ENCODE results near the gene SERAC1. TPM values are rescaled to one million over a fixed set of nuclear protein-coding genes. Genes with fewer than 3 reads are reported as not detected.
"Not testable (repeated sequence)": the region's sequence is repeated elsewhere in the genome, so short reads cannot be mapped to it uniquely, and the experiment has no call there.

The SERAC1 gene
- 33.7 and 35.1 TPM in 2 replicates for total RNA-seq

DNA sequence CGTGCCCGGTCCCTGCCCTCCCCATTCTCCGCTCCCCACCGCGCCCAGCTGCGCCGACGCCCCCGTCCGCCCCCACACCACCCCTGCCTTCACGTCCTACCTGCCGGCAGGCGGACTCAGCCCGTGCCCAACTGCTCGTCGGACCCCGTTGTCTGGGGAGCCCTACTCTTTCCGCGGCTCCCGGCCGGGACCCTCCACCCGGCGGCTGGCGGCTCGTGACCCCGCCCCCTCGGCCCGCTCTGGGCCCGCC, at the start of gene SERAC1:
SERAC1 (minus strand) TSS at position 223 of the 250 bp plus-strand sequence. CDS start 9,899 bp downstream, outside the sequence.
- Histone ChIP-seq H3K4me3 (ENCODE audit: insufficient read depth, low read length) (peak within 1 kb of the TSS; percentile 84), H3K9me3 (ENCODE audit: low read depth, low read length) (no peaks in the 10 kb centered on the region), H3K4me1 (ENCODE audit: insufficient read depth, low read length) (peaks cover 35% of the 10 kb centered on the region), H3K79me2 (ENCODE audit: insufficient read depth, low read length) (peaks cover 60% of the 10 kb centered on the region), H3K36me3 (ENCODE audit: insufficient read depth, low read length) (peaks cover 11% of the 10 kb centered on the region), H4K20me1 (ENCODE audit: insufficient read depth, low read length) (peaks cover 3% of the 10 kb centered on the region), H3K27ac (ENCODE audit: low read depth, low read length) (peak within 1 kb of the TSS; percentile 89), H3K4me2 (ENCODE audit: insufficient read depth, low read length) (peak within 1 kb of the TSS; percentile 84), H3K27me3 (ENCODE audit: insufficient read depth, low read length) (no peaks in the 10 kb centered on the region), H2AFZ (ENCODE audit: low read length) (peak within 1 kb of the TSS; percentile 89)
- DNase-seq (ENCODE audit: insufficient read length, low spot score, missing footprints), result no peak
- TF ChIP-seq CTCF (IDR thresholded peaks at IDR 0.05; ENCODE audit: extremely low read depth, low read depth, low read length), result no peak

GRCh38 chr6:158213925-158214674, 46.0 kb upstream of the SERAC1 start:
- TF ChIP-seq CTCF (IDR thresholded peaks at IDR 0.05; ENCODE audit: extremely low read depth, low read depth, low read length), result peak; percentile 83
- Histone ChIP-seq H3K79me2 (ENCODE audit: insufficient read depth, low read length) (no peaks in the 10 kb centered on the region), H3K27me3 (ENCODE audit: insufficient read depth, low read length) (no peaks in the 10 kb centered on the region), H3K4me2 (ENCODE audit: insufficient read depth, low read length) (no peak overlapping the region), H3K4me3 (ENCODE audit: insufficient read depth, low read length) (no peak overlapping the region), H4K20me1 (ENCODE audit: insufficient read depth, low read length) (no peaks in the 10 kb centered on the region), H2AFZ (ENCODE audit: low read length) (no peak overlapping the region), H3K4me1 (ENCODE audit: insufficient read depth, low read length) (peaks cover 9% of the 10 kb centered on the region), H3K36me3 (ENCODE audit: insufficient read depth, low read length) (no peaks in the 10 kb centered on the region), H3K9me3 (ENCODE audit: low read depth, low read length) (no peaks in the 10 kb centered on the region), H3K27ac (ENCODE audit: low read depth, low read length) (no peak overlapping the region)
- peak; percentile 91 for DNase-seq (ENCODE audit: insufficient read length, low spot score, missing footprints)

- H2AFZ ChIP-seq (ENCODE audit: low read length), result no peak overlapping the region
- peak overlapping the region; percentile 78 for H3K27ac ChIP-seq (ENCODE audit: low read depth, low read length)
- no peak for TF ChIP-seq CTCF (IDR thresholded peaks at IDR 0.05; ENCODE audit: extremely low read depth, low read depth, low read length)
- H3K36me3 ChIP-seq (ENCODE audit: insufficient read depth, low read length), result no peaks in the 10 kb centered on the region
- H3K4me1 ChIP-seq (ENCODE audit: insufficient read depth, low read length), result peaks cover 25% of the 10 kb centered on the region
- H3K9me3 ChIP-seq (ENCODE audit: low read depth, low read length), result no peaks in the 10 kb centered on the region
- peak; percentile 89 for DNase-seq (ENCODE audit: insufficient read length, low spot score, missing footprints)
- H4K20me1 ChIP-seq (ENCODE audit: insufficient read depth, low read length), result no peaks in the 10 kb centered on the region
- H3K4me3 ChIP-seq (ENCODE audit: insufficient read depth, low read length), result no peak overlapping the region
- no peaks in the 10 kb centered on the region for H3K79me2 ChIP-seq (ENCODE audit: insufficient read depth, low read length)
- peak overlapping the region; percentile 24 for H3K4me2 ChIP-seq (ENCODE audit: insufficient read depth, low read length)
- H3K27me3 ChIP-seq (ENCODE audit: insufficient read depth, low read length), result no peaks in the 10 kb centered on the region
Measured at GRCh38 chr6:158211273-158212055, 43.4 kb upstream of the SERAC1 start.

DNA sequence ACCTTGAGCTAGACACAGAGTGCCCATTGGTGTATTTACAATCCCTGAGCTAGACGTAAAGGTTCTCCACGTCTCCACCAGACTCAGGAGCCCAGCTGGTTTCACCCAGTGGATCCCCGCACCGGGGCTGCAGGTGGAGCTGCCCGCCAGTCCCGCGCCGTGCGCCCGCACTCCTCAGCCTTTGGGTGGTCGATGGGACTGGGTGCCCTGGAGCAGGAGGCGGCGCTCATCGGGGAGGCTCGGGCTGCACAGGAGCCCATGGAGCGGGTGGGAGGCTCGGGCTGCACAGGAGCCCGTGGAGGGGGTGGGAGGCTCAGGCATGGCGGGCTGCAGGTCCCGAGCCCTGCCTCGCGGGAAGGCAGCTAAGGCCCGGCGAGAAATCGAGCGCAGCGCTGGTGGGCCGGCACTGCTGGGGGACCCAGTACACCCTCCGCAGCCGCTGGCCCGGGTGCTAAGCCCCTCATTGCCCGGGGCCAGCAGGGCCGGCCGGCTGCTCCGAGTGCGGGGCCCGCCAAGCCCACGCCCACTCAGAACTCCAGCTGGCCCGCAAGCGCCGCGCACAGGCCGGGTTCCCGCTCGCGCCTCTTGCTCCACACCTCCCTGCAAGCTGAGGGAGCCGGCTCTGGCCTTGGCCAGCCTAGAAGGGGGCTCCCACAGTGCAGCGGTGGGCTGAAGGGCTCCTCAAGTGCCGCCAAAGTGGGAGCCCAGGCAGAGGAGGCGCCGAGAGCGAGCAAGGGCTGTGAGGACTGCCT, 41.7 kb upstream of the SERAC1 start:
- not testable (repeated sequence) for H3K9me3 ChIP-seq (ENCODE audit: low read depth, low read length); H3K36me3 ChIP-seq (ENCODE audit: insufficient read depth, low read length); H3K27ac ChIP-seq (ENCODE audit: low read depth, low read length); H3K27me3 ChIP-seq (ENCODE audit: insufficient read depth, low read length); H2AFZ ChIP-seq (ENCODE audit: low read length); H3K79me2 ChIP-seq (ENCODE audit: insufficient read depth, low read length); H4K20me1 ChIP-seq (ENCODE audit: insufficient read depth, low read length); H3K4me2 ChIP-seq (ENCODE audit: insufficient read depth, low read length); H3K4me3 ChIP-seq (ENCODE audit: insufficient read depth, low read length); DNase-seq (ENCODE audit: insufficient read length, low spot score, missing footprints)
- H3K4me1 ChIP-seq (ENCODE audit: insufficient read depth, low read length), result peaks cover 25% of the 10 kb centered on the region

- H3K9me3 ChIP-seq (ENCODE audit: low read depth, low read length); H3K79me2 ChIP-seq (ENCODE audit: insufficient read depth, low read length); H3K4me2 ChIP-seq (ENCODE audit: insufficient read depth, low read length); H3K36me3 ChIP-seq (ENCODE audit: insufficient read depth, low read length); H3K27me3 ChIP-seq (ENCODE audit: insufficient read depth, low read length); H4K20me1 ChIP-seq (ENCODE audit: insufficient read depth, low read length); H2AFZ ChIP-seq (ENCODE audit: low read length); H3K4me3 ChIP-seq (ENCODE audit: insufficient read depth, low read length): not testable (repeated sequence)
- Histone ChIP-seq H3K4me1 (ENCODE audit: insufficient read depth, low read length) (peaks cover 25% of the 10 kb centered on the region), H3K27ac (ENCODE audit: low read depth, low read length) (peak overlapping the region; percentile 85)
- peak; percentile 38 for DNase-seq (ENCODE audit: insufficient read length, low spot score, missing footprints)
Measured at GRCh38 chr6:158208226-158209030, 40.4 kb upstream of the SERAC1 start.
